ENCODE results near the gene ITGBL1. TPM values are rescaled to one million over a fixed set of nuclear protein-coding genes. Genes with fewer than 3 reads are reported as not detected.

ITGBL1 gene
- total RNA-seq, 1 experiment from 2014 or later: 37.1 TPM

- Histone ChIP-seq H3K4me3 (ENCODE audit: low read length) (peak overlapping the region; percentile 48; the same call in 1 of the 2 replicates), H3K36me3 (ENCODE audit: low read depth, low read length) (peaks cover 25% of the 10 kb centered on the region), H3K4me1 (ENCODE audit: insufficient read depth, low read length) (peaks cover 55% of the 10 kb centered on the region), H3K27me3 (ENCODE audit: low read length) (no peaks in the 10 kb centered on the region), H3K27ac (ENCODE audit: low read length) (peak overlapping the region; percentile 99), H3K79me2 (ENCODE audit: low read length) (peaks cover 70% of the 10 kb centered on the region), H3F3A (ENCODE audit: low read length, unreplicated experiment) (peaks cover 8% of the 10 kb centered on the region), H3K9ac (ENCODE audit: low read length) (peak overlapping the region; percentile 46), H4K20me1 (ENCODE audit: low read length) (no peaks in the 10 kb centered on the region), H3K9me3 (ENCODE audit: low read length) (no peaks in the 10 kb centered on the region), H3K9me2 (replicated peaks; ENCODE audit: low read length) (no peaks in the 10 kb centered on the region), H3K4me2 (ENCODE audit: low read length) (peak overlapping the region; percentile 75), H2AFZ (ENCODE audit: low read length) (no peak overlapping the region)
- POLR2A ChIA-PET (ENCODE audit: unreplicated experiment): no interaction called here
- peak; percentile 47 for ATAC-seq
- CTCF ChIA-PET: no interaction called here
- TF ChIP-seq CTCF (conservative IDR thresholded peaks at IDR 0.05; ENCODE audit: low read depth, low read length): no peak
- TF ChIP-seq EZH2 (IDR thresholded peaks at IDR 0.05; ENCODE audit: low read length, unreplicated experiment): no peak
- no peak for TF ChIP-seq EZH2phosphoT487 (IDR thresholded peaks at IDR 0.05; ENCODE audit: borderline replicate concordance, low read length)
- DNase-seq: peak; percentile 90
- no TSS peak for BruUV-seq (replicated peaks)
- intact Hi-C loops (cut with micrococcal nuclease): loop anchor here (1.0 kb wide), 1 partner anchor 43 kb away; no protein-coding TSS in a partner anchor
Measured at GRCh38 chr13:101455863-101456262, 3.4 kb downstream of the ITGBL1 start.

- no peaks in the 10 kb centered on the region for H3K9me2 ChIP-seq (replicated peaks; ENCODE audit: low read length)
- H3K79me2 ChIP-seq (ENCODE audit: low read length): peaks cover 73% of the 10 kb centered on the region
- H3K4me2 ChIP-seq (ENCODE audit: low read length): no peak overlapping the region
- intact Hi-C loops (cut with micrococcal nuclease): no loop called here
- H3K9me3 ChIP-seq (ENCODE audit: low read length): no peaks in the 10 kb centered on the region
- DNase-seq (no peak), ATAC-seq (no peak)
- peaks cover 8% of the 10 kb centered on the region for H3F3A ChIP-seq (ENCODE audit: low read length, unreplicated experiment)
- no peaks in the 10 kb centered on the region for H4K20me1 ChIP-seq (ENCODE audit: low read length)
- CTCF ChIA-PET: no interaction called here
- no peak overlapping the region; the same call in 1 of the 2 replicates for H3K27ac ChIP-seq (ENCODE audit: low read length)
- BruUV-seq (replicated peaks): no TSS peak
- POLR2A ChIA-PET (ENCODE audit: unreplicated experiment): interaction anchor here (0.7 kb wide), 1 partner anchor 55 kb away, joined by 6 read pairs; no protein-coding TSS in a partner anchor
- no peaks in the 10 kb centered on the region for H3K27me3 ChIP-seq (ENCODE audit: low read length)
- peaks cover 37% of the 10 kb centered on the region for H3K36me3 ChIP-seq (ENCODE audit: low read depth, low read length)
- H2AFZ ChIP-seq (ENCODE audit: low read length): no peak overlapping the region
- TF ChIP-seq CTCF (conservative IDR thresholded peaks at IDR 0.05; ENCODE audit: low read depth, low read length): no peak
- H3K4me3 ChIP-seq (ENCODE audit: low read length): no peak overlapping the region
- no peak overlapping the region for H3K9ac ChIP-seq (ENCODE audit: low read length)
- peaks cover 42% of the 10 kb centered on the region for H3K4me1 ChIP-seq (ENCODE audit: insufficient read depth, low read length)
Measured at GRCh38 chr13:101457176-101457575, 4.7 kb downstream of the ITGBL1 start.

- CTCF ChIA-PET: no interaction called here
- peak; percentile 65 for ATAC-seq
- Histone ChIP-seq H4K20me1 (ENCODE audit: low read length) (no peaks in the 10 kb centered on the region), H3F3A (ENCODE audit: low read length, unreplicated experiment) (no peaks in the 10 kb centered on the region), H3K4me2 (ENCODE audit: low read length) (peak overlapping the region; percentile 34), H3K27ac (ENCODE audit: low read length) (peak overlapping the region; percentile 47), H3K27me3 (ENCODE audit: low read length) (no peaks in the 10 kb centered on the region), H2AFZ (ENCODE audit: low read length) (no peak overlapping the region), H3K79me2 (ENCODE audit: low read length) (peaks cover 91% of the 10 kb centered on the region), H3K36me3 (ENCODE audit: low read depth, low read length) (peaks cover 14% of the 10 kb centered on the region), H3K9me3 (ENCODE audit: low read length) (no peaks in the 10 kb centered on the region), H3K4me1 (ENCODE audit: insufficient read depth, low read length) (peaks cover 28% of the 10 kb centered on the region), H3K4me3 (ENCODE audit: low read length) (no peak overlapping the region), H3K9me2 (replicated peaks; ENCODE audit: low read length) (no peaks in the 10 kb centered on the region), H3K9ac (ENCODE audit: low read length) (no peak overlapping the region)
- peak; percentile 72 for DNase-seq
- TF ChIP-seq CTCF (conservative IDR thresholded peaks at IDR 0.05; ENCODE audit: low read depth, low read length) (no peak), EZH2 (IDR thresholded peaks at IDR 0.05; ENCODE audit: low read length, unreplicated experiment) (no peak), EZH2phosphoT487 (IDR thresholded peaks at IDR 0.05; ENCODE audit: borderline replicate concordance, low read length) (no peak)
- intact Hi-C loops (cut with micrococcal nuclease): no loop called here
- POLR2A ChIA-PET (ENCODE audit: unreplicated experiment): no interaction called here
- no TSS peak for BruUV-seq (replicated peaks)
Measured at GRCh38 chr13:101465877-101466276, 13.4 kb downstream of the ITGBL1 start.
